ENCODE results near the gene CORO7.

GRCh38 chr16:4361033-4361943, 55.1 kb downstream of the CORO7 start:
- no peak for TF ChIP-seq CTCF (IDR thresholded peaks at IDR 0.05; ENCODE audit: low read length)
- no peak for TF ChIP-seq EZH2 (IDR thresholded peaks at IDR 0.05; ENCODE audit: borderline replicate concordance, low read length)
